OCI-LY1 (cell line): ENCODE results near the gene TRAPPC12.

Experiments
- H2AFZ ChIP-seq: fragments of 200-600 bp; sonication (generic), shearing (Covaris generic); 2 replicates; pipeline ENCODE4 v1.6.0; 2014; ENCODE audit warnings: antibody characterized with exemption, mild to moderate bottlenecking, low read length
- H3F3A ChIP-seq: fragments of 200-600 bp; sonication (generic), shearing (Covaris generic); 2 replicates; pipeline ENCODE4 v1.6.0; 2014; ENCODE audit warnings: mild to moderate bottlenecking, antibody characterized with exemption, low read length, moderate library complexity; ENCODE audit not compliant: insufficient read depth
- H3K27ac ChIP-seq: fragments of 200-600 bp; sonication (generic); 2 replicates; pipeline ENCODE4 v1.5.1; 2014; ENCODE audit warnings: low read length, mixed run types, mild to moderate bottlenecking, low read depth; ENCODE audit not compliant: poor library complexity, severe bottlenecking
- H3K27me3 ChIP-seq: fragments of 200-600 bp; sonication (generic); 2 replicates; pipeline ENCODE4 v1.6.0; 2014; ENCODE audit warnings: antibody characterized with exemption, mild to moderate bottlenecking, low read length, moderate library complexity; ENCODE audit not compliant: insufficient read depth
- H3K36me3 ChIP-seq: fragments of 200-600 bp; sonication (generic); 2 replicates; pipeline ENCODE4 v1.6.1; 2014; ENCODE audit warnings: mild to moderate bottlenecking, antibody characterized with exemption, low read length, moderate library complexity, mixed read lengths; ENCODE audit not compliant: insufficient read depth
- H3K4me1 ChIP-seq: fragments of 200-600 bp; sonication (generic); 2 replicates; pipeline ENCODE4 v1.5.1; 2014; ENCODE audit warnings: mild to moderate bottlenecking, low read length, moderate library complexity; ENCODE audit not compliant: insufficient read depth, severe bottlenecking
- H3K4me2 ChIP-seq: fragments of 200-600 bp; sonication (generic), shearing (Covaris generic); 2 replicates; pipeline ENCODE4 v1.6.1; 2014; ENCODE audit warnings: low read length
- H3K4me3 ChIP-seq: fragments of 200-600 bp; sonication (generic); 2 replicates; pipeline ENCODE4 v1.5.1; 2014; ENCODE audit warnings: low read length, low read depth, mild to moderate bottlenecking, mixed read lengths; ENCODE audit not compliant: poor library complexity, severe bottlenecking
- H3K79me2 ChIP-seq: fragments of 200-600 bp; shearing (Covaris generic); 2 replicates; pipeline ENCODE4 v1.6.1; 2016; ENCODE audit warnings: mixed run types, low read length, mixed read lengths; ENCODE audit not compliant: insufficient read depth
- H3K9ac ChIP-seq: fragments of 200-600 bp; sonication (generic), shearing (Covaris generic); 2 replicates; pipeline ENCODE4 v1.6.1; 2014; ENCODE audit warnings: mild to moderate bottlenecking, low read length, mixed read lengths
- H3K9me2 ChIP-seq: fragments of 200-600 bp; sonication (generic), shearing (Covaris generic); 2 replicates; pipeline ENCODE4 v1.6.1; 2014; ENCODE audit warnings: low read depth, mild to moderate bottlenecking, low read length, mixed read lengths
- H3K9me3 ChIP-seq: fragments of 200-600 bp; shearing (Covaris generic); 2 replicates; pipeline ENCODE4 v1.6.1; 2014; ENCODE audit warnings: low read length, mixed read lengths
- H4K20me1 ChIP-seq: fragments of 200-600 bp; sonication (generic), shearing (Covaris generic); 2 replicates; pipeline ENCODE4 v1.6.0; 2016; ENCODE audit warnings: mild to moderate bottlenecking, low read length; ENCODE audit not compliant: insufficient read depth
- EZH2 ChIP-seq: fragments of 200-600 bp; sonication (generic), shearing (Covaris generic); IDR thresholded peaks from 2 replicates; pipeline ENCODE4 v1.8.0; 2017; ENCODE audit warnings: borderline replicate concordance, mixed run types, mild to moderate bottlenecking, antibody characterized with exemption, low read length, moderate library complexity, mixed read lengths
- TF ChIP-seq, protein P1 (sequence below): fragments of 200-600 bp; sonication (generic), shearing (Covaris generic); IDR thresholded peaks from 2 replicates; pipeline ENCODE4 v1.5.1; 2017; ENCODE audit warnings: mild to moderate bottlenecking, antibody characterized with exemption, low read length, moderate library complexity, mixed read lengths

The TRAPPC12 gene

DNA sequence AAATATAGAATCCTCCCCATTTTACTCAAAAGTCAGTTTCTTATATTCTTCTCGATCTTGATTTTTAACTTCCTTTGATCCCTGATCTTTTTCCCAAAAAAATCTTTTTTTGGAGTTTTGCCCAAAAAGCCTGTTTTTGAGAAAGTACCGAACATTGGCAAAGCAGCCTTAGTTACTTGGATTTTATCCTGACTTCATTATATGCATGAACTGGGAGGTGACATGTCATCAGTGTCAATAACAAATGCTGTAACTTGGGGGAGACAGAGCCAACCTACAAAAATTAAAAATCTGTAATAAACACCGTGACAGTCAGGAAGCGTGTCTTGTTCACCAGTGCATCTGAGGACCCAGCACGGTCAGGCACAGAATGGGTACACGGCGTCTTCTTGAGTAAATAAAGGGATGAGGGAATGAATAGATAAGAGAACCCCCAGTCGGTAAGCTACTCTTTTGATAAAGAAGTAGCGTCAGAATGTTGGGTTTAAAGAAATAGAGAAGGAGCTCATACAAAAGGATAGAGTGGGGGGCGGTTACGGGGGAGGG is 24.9 kb downstream of the TRAPPC12 start:
- H3K79me2 ChIP-seq, result no peaks in the 10 kb centered on the region
- TF ChIP-seq, protein P1, sequence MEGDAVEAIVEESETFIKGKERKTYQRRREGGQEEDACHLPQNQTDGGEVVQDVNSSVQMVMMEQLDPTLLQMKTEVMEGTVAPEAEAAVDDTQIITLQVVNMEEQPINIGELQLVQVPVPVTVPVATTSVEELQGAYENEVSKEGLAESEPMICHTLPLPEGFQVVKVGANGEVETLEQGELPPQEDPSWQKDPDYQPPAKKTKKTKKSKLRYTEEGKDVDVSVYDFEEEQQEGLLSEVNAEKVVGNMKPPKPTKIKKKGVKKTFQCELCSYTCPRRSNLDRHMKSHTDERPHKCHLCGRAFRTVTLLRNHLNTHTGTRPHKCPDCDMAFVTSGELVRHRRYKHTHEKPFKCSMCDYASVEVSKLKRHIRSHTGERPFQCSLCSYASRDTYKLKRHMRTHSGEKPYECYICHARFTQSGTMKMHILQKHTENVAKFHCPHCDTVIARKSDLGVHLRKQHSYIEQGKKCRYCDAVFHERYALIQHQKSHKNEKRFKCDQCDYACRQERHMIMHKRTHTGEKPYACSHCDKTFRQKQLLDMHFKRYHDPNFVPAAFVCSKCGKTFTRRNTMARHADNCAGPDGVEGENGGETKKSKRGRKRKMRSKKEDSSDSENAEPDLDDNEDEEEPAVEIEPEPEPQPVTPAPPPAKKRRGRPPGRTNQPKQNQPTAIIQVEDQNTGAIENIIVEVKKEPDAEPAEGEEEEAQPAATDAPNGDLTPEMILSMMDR, result no peak
- TF ChIP-seq EZH2, result no peak

DNA sequence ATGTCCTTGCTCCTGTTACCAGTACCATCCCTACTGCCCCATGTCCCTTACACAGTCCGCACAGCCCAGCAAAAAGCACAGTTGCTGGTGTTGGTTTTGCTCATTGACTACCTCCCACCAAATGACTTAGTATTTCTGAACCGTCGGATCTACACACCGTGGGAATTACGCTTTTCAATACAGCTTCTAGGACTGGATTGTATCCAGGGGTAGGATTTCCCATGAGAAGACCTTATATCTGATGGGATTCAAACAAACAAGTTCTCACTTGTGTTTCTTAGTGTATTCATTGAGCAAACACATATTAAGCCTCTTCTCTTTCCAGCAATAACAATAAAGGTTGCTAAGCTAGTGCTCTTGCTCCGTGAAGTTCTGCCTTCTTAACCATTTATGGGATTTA is 25.8 kb downstream of the TRAPPC12 start:
- no peaks in the 10 kb centered on the region for H3K9me3 ChIP-seq
- no peaks in the 10 kb centered on the region for H3K9me2 ChIP-seq
- H2AFZ ChIP-seq, result no peak overlapping the region
- no peak overlapping the region for H3K4me3 ChIP-seq
- H3K79me2 ChIP-seq, result no peaks in the 10 kb centered on the region
- no peaks in the 10 kb centered on the region for H3F3A ChIP-seq
- H3K9ac ChIP-seq, result no peak overlapping the region
- H3K27me3 ChIP-seq, result no peaks in the 10 kb centered on the region
- H3K4me1 ChIP-seq, result peaks cover 19% of the 10 kb centered on the region
- H3K36me3 ChIP-seq, result peaks cover 63% of the 10 kb centered on the region
- H3K27ac ChIP-seq, result no peak overlapping the region
- TF ChIP-seq EZH2, result no peak
- H4K20me1 ChIP-seq, result no peaks in the 10 kb centered on the region
- H3K4me2 ChIP-seq, result no peak overlapping the region

More for the DNA sequence above, 24.9 kb downstream of the TRAPPC12 start:
- Histone ChIP-seq H2AFZ (no peak overlapping the region), H3K4me3 (no peak overlapping the region), H3K9me3 (no peaks in the 10 kb centered on the region), H3F3A (no peaks in the 10 kb centered on the region), H3K27me3 (no peaks in the 10 kb centered on the region), H3K36me3 (peaks cover 63% of the 10 kb centered on the region), H3K9me2 (no peaks in the 10 kb centered on the region), H3K4me1 (peaks cover 19% of the 10 kb centered on the region), H3K27ac (peak overlapping the region; percentile 87), H4K20me1 (no peaks in the 10 kb centered on the region), H3K4me2 (no peak overlapping the region), H3K9ac (peak overlapping the region; percentile 47; the same call in 1 of the 2 replicates)

DNA sequence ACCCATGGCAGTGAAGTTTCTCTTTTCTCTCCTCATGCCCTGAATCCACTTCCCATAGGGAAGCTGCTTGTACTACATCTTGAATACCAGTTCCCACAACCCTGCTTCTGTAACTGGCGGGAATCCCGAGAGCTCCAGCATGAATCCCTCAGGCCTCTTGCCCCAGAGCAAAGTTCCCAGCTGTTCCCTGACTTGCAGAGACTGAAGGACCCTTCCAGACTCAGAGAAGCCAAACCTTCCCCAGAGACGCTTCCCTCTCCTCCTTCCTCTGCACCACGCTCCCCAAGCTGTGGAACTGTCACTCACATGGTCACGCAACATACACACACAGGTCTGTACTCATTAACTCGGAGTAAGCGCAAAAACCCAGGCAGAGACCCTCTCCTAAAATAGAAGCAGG is 26.4 kb downstream of the TRAPPC12 start:
- Histone ChIP-seq H3K27me3 (no peaks in the 10 kb centered on the region), H3K9ac (no peak overlapping the region), H3K36me3 (peaks cover 63% of the 10 kb centered on the region), H3K4me2 (no peak overlapping the region), H3K4me1 (peaks cover 19% of the 10 kb centered on the region), H3K4me3 (no peak overlapping the region), H2AFZ (no peak overlapping the region), H4K20me1 (no peaks in the 10 kb centered on the region), H3F3A (no peaks in the 10 kb centered on the region), H3K9me2 (no peaks in the 10 kb centered on the region), H3K9me3 (no peaks in the 10 kb centered on the region), H3K79me2 (no peaks in the 10 kb centered on the region), H3K27ac (no peak overlapping the region)
- TF ChIP-seq EZH2, result no peak
- TF ChIP-seq, protein P1, result no peak

DNA sequence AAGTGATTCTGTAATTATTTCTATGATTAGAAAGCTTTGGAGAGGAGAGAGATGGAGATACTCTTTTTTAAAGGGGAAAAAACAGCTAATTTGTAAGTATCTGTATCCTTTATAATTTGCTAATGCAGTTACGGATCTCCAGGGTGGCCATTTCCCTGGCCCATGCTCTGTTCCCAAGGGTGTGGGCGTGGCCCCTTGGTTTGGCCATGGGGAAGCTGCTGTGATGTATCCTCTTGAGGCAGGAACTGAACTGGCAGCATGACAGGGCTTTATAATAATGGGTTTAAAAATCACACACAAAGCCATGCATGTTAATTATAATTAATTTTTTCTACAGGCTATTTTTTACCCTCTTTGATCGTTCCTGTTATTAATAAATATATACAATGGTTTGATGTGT is 27.0 kb downstream of the TRAPPC12 start:
- no peaks in the 10 kb centered on the region for H3F3A ChIP-seq
- no peaks in the 10 kb centered on the region for H3K9me3 ChIP-seq
- H3K4me1 ChIP-seq, result peaks cover 19% of the 10 kb centered on the region
- no peak overlapping the region for H3K9ac ChIP-seq
- H3K4me2 ChIP-seq, result no peak overlapping the region
- H3K27ac ChIP-seq, result no peak overlapping the region
- H3K27me3 ChIP-seq, result no peaks in the 10 kb centered on the region
- H2AFZ ChIP-seq, result no peak overlapping the region
- no peaks in the 10 kb centered on the region for H3K9me2 ChIP-seq
- H3K79me2 ChIP-seq, result no peaks in the 10 kb centered on the region
- peaks cover 62% of the 10 kb centered on the region for H3K36me3 ChIP-seq
- TF ChIP-seq, protein P1, result no peak
- TF ChIP-seq EZH2, result no peak
- H4K20me1 ChIP-seq, result no peaks in the 10 kb centered on the region
- no peak overlapping the region for H3K4me3 ChIP-seq
